HPDE6-E6E7 (cell line): ENCODE results near the gene RAB24.

Experiments
- DNase-seq: peaks from one replicate; pipeline ENCODE4 v3.0.0; 2011; ENCODE audit warnings: missing footprints; ENCODE audit errors: extremely low spot score

The RAB24 gene

GRCh38 chr5:177333420-177334154 lies 30.1 kb upstream of the RAB24 start:
- DNase-seq = no peak

DNA sequence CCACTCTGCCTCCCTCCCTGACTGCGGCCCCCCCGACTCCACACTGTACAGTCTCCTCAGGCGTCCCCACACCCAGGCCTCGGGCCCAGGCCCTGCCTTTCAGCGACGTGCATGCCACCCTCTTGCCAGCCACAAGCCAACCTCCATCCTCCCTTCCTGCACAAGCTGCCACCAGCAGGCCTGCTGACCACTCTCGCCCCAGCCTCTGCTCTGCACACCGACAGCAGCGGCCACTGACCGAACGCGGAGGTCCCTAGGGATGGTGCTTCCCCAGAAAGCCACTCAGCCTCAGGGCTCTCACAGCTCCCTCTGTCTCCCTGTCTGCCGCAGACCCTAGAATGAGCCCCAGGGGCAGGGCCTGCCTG lies 29.4 kb upstream of the RAB24 start:
- DNase-seq = no peak

DNA sequence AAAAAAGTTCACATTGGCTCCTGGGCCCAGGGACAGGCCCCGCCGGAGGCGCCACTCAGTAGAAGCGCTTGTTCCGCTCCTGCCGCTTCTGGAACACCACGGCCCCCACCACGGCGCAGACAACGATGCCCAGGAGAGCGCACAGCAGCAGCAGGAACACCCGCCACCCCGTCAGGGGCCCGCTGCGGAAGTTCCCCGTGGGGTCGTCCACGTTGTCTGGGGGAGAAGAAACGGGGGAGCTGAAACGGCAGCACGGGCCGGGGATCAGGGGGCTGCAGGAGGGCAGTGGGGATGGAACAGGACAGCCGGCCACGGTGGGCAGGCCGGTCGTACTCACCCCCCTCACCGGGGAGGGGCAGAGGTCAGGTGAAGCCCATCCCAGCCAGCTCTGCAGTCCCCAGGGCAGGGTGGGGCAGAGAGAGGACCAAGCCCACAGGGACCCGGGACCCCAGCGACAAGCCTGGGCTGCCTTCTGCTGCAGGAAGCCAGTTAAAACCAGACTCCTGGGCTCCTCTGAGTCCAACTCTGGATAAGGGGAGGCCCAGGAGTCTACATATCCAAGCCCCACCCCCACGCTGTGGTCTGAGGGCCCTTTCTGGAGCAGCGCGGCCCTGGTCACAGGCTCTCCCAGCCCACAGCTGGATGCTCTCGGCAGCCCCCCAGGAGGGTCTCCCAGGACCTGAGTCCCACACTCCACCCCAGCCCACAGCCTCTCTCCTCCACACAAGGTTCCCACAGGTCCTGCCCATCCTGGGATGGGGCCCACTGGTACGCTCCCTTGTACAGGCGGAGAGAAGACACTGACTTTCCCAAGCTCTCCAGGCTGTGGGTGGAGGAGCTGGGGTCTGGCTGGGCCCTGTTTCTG lies 28.7 kb upstream of the RAB24 start:
- DNase-seq = no peak

DNA sequence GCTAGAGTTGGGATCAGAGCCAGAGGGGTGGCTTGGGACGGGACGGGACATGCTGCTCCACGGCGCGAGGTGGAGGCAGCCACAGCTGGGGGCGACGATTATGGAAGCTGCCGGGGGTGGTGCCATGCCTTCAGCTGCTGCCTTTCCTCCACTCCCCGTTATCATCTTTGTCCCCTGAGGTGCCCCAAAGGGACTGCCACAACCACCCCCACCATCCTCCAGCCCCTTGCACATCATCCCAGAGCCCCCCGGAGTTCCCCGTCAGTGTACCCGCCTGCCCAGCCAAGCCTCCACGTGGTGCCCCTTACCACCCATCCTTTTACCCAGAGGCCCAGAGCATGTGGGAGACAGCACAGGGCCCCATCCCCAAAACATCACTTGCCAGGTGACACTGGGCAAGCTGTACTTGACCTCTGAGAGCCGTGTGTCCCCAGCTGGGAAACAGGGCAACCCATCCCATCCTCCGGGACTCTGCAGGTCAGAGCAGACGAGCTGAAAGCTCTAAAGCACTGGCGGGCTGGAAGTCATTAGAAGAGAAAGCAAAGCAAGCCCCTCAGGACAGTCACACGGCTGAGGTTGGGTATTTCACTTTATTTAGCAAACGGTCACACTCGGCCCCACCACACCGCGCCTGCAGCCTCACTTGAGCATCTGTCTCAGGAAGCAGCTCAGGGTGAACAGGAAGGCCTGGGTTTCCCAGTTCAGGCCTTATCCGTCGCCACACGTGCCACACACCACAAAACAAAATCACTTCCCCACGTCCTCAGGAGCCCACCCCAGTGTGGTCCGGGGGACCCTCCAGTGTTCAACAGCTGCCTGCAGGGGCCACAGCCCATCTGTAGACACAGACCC lies 27.7 kb upstream of the RAB24 start:
- DNase-seq = no peak

GRCh38 chr5:177329883-177330282 lies 26.4 kb upstream of the RAB24 start:
- no peak for DNase-seq

- DNase-seq = no peak
Observed at GRCh38 chr5:177328545-177329231, 25.2 kb upstream of the RAB24 start.

DNA sequence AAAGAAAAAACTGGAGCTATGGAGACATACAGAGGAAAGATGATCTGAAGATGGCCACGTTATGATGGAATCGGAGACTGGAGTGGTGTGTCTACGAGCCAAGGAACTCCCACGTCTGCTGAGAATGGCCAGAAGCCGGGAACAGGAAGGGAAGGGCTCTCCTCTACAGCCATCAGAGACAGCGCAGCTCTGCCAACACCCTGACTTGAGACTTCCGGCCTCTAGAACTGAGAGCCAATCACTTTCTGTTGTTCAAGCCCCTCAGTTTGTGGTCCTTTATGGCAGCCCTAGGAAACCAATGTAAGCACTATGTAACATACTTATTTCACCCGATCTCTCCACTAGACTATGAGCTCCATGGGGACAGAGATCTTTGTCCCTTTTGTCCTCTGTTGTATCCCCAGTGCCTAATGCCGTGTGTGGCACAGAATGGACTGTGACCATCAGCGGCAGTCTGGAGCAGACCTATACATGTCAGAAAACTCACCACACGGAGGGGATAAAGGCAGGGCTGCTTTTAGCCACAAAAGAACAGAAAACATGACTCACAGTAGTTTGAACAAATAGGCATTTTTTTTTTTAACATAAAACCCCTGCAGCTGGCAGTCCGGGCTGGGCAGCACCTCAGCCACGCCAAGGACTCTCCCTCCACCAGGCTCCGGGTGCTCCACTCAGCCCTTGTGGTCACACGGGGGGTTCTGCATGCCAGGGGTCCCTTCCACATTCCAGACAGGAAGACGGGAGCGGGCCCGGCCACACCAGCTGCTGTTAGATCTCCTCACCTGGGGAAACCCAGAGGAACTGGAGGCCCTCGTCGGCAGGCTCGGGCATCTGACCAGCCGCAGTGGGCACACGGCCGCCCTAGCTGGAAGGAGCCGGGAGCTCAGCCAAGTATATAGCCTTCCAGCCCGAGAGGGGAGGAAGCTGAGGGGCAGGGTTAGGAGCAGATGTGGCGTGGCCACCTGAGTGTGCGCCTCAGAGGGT lies 24.3 kb upstream of the RAB24 start:
- DNase-seq = no peak

- DNase-seq = no peak
Observed at GRCh38 chr5:177325868-177326381, 22.4 kb upstream of the RAB24 start.

DNA sequence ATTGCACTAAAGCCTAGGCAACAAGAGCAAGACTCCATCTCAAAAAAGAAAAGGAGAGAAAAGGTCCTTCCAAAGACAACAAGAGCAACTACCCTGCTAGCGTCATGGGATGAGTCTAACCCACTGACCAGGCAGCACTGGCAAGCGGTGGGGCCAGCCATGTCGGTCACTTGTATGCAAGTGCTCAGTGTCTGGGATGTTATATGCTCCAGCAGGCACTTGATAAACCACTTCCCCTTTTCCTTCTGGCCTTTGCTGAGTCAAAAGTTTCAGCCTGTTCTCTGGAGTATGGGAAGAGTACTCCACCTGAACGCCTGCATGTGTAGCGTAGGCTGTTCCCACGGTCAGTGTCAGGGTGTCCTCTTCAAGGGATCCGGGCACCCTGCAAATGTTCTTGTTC lies 17.4 kb upstream of the RAB24 start:
- DNase-seq = no peak

DNA sequence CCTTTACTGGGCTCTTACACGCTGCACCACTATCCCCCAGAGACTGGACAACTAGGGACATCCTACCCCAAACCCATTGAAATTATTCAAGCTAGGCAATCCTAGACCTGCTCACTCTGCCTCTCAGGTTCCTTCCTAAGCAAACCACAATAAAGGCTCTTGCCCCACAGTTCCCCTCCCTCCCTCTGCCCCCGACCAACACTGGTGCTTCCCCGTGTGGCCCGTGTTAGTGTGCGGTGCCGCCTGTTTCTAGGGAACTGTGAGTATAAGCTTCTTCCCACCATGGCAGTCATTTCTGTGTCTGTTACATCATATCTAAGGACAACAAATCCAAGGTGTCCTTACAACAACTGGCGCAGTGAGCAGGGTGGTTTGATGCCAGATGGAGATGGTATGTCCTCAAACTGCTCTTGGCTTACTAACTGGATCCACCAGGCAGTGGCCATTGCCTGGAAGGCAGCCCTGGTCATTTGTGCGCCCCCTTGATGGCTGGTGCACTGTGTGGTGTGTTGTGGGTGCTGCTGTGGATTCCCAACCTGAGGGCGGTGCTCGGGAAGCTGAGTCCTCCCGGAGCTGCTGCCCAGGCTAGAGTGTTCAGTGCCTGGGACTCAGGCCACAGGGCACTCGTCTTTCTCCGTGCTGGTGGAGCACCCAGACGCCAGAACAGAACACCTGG lies 16.5 kb upstream of the RAB24 start:
- no peak for DNase-seq

GRCh38 chr5:177317959-177318377 lies 14.4 kb upstream of the RAB24 start:
- peak; percentile 60 for DNase-seq

GRCh38 chr5:177316005-177316404 lies 12.5 kb upstream of the RAB24 start:
- no peak for DNase-seq

- no peak for DNase-seq
Observed at GRCh38 chr5:177315411-177315810, 11.9 kb upstream of the RAB24 start.

DNA sequence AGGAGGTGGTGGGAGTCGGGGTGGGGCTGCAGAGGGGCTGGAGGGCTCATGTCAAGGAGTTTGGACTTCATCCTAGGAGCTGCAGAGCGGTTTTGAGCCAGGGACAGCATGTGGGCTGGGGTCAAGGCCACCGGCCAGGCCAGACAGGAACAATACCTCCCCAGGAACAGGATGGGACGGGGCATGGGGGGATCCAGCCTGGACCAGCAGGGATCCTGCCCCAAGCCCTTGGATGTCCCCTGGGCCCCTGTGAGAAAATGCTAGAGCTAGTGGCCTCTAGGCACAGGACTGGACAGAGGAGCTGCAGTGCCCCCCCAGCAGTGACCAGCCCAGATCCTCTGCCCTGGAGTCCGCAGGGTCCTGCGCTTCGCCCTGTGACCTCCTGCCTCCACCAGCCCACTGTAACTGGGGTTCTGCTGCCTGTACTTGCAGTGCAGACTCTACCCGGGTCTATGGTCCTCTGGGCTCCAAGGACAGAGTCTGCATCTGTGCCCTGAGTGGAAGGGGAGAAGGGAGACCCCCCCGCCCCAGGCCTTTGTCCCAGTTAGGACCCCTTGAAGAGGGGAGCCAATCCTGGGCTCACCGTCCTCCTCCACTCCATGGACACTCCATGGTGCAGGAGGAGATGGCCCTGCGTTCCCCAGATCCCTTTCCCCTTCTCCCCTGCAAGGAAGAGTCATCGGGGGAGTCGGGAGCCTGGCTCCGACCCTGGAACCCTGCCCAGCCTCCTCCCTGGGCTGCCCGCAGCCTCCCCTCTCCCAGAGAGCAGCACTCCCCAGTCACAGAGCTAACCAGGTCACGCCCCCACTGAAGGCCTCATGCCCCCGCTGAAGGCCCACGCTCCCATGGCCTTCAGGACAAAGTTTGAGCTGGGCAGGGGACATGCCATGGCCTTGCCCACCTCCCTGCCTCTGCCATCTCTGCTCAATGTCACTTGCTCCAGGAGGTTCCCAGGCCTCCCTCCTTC lies 11.1 kb upstream of the RAB24 start:
- no peak for DNase-seq

DNA sequence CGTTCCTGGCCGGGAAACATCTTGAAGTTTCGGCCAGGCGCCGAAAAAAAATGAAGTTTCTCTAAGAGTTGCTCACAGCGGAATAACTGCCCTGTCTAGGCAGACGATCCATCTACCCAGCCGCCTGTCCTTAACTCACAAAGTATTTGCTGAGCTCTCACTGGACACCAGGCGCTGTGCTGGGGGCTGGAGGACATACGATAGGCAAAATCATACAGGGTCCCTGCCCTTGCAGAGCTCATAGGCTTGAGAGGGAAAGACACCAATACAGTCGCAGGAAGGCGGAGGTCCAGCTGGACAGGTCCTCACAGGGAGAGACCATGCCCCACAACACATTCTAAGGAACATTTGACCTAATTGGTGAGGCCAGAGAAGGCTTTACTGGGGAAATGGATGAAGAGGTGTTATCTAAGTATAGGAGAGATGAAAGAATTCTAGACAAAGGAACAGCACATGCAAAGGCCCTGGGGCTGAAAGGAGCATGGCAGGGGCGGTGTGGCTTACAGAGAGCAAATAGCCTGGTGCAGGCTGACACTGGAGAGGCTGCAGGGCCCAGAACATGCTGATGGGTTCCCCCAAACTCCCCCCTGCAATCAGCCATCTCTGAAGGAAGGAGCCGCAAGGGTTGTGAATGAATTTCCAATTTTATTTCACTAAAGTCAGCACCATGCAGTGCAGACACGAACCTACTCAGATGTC lies 10.2 kb upstream of the RAB24 start:
- no peak for DNase-seq

- no peak for DNase-seq
Observed at GRCh38 chr5:177312649-177313181, 9.2 kb upstream of the RAB24 start.
